Subcutaneous adipose tissue (tissue), 4 donors: ENCODE data around the gene TLE1. TPM values are rescaled to one million over a fixed set of nuclear protein-coding genes. Genes with fewer than 3 reads are reported as not detected.

Experiments
- total RNA-seq, 4 donors: library from RNA; depleted of rRNA; stranded (reverse); fragments of >200 nt; gene quantifications; one replicate each; pipeline ENCODE4 v1.1.0, GENCODE V29; 2016
- TF ChIP-seq, protein P1 (sequence below): fragments of 450-650 bp; IDR thresholded peaks from one replicate; pipeline ENCODE4 v1.5.1; 2016; ENCODE audit warnings: low read depth, mild to moderate bottlenecking, control low read depth, antibody characterized with exemption, moderate library complexity

TLE1 gene
- total RNA-seq, 4 donors from 2014 or later, result 37.7 to 109 (median 53.6) TPM

DNA sequence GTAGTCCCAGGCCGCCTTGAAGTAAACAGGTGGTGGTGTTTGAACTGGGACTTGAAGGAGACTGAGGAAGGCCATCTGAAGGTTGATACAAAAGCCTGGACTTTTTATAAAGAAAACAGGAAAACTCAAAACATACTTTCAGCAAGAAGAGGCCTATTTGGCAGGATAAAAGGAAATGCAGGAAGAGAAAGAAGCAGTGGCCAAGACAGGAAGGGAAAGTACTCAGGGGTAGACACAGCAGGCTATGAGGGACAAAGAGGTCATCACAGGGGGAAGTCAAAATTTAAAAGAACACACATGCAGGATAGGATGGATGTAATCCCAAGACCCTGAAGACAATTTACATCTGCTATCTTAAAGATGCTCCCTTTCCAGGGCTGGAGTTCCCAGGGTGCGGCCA is 13.0 kb downstream of the TLE1 start:
- TF ChIP-seq, protein P1, sequence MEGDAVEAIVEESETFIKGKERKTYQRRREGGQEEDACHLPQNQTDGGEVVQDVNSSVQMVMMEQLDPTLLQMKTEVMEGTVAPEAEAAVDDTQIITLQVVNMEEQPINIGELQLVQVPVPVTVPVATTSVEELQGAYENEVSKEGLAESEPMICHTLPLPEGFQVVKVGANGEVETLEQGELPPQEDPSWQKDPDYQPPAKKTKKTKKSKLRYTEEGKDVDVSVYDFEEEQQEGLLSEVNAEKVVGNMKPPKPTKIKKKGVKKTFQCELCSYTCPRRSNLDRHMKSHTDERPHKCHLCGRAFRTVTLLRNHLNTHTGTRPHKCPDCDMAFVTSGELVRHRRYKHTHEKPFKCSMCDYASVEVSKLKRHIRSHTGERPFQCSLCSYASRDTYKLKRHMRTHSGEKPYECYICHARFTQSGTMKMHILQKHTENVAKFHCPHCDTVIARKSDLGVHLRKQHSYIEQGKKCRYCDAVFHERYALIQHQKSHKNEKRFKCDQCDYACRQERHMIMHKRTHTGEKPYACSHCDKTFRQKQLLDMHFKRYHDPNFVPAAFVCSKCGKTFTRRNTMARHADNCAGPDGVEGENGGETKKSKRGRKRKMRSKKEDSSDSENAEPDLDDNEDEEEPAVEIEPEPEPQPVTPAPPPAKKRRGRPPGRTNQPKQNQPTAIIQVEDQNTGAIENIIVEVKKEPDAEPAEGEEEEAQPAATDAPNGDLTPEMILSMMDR, result no peak

DNA sequence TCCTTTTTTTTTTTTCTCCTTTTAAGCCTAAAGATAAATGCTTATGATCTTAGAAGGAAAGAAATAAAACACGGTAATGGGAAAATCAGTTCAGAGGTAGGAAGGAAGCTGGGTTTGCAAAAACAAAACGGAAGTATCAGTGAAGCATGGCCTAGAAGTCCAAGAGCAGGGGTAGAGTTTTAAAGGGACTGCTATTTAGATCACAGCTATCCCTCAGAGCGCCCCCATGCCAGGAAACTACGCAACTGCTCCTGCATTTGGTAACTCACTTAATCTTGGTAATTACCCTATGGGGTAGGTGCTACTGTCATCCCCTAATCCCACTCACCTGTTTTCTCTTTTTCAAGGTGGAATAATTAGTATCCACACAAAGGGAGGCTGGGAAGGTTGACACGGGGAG is 16.0 kb downstream of the TLE1 start:
- TF ChIP-seq, protein P1, result no peak

DNA sequence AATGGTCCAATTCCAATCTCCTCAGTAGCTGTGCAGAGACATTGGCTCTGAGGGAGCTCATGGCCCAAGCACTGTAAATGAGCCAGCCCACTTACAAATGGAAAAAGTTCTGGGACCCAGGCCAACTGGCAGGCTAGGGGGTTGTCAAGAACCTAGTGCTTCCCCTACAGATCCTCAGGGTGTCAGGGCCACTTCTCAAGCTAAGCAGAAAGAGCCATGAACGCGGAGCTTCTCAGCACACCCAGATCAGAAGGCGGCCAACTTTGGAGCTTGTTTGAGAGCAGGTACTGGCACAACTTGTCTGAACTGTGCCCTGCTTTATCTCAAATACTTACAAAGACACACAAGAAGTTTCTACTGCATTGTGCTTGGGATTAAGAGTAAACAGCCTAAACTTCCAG is 17.5 kb downstream of the TLE1 start:
- TF ChIP-seq, protein P1, result no peak

DNA sequence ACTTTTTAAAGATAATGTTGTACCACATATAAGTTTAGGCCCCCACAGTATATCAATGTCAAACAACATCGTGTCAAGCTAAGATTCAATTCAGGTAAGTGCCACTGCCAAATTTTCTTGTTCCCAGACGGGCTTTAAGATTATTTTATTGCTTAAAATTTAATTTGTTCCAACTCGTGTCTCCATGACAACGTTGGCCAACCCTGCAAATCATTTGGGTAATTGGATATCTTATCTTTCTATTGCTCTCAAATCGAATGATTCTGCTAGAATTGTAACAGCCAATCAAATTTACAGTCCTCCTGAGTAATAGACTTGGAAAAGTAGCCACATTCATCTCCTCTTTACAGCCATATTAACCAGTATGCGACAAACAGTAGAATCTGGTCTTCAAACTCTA is 19.5 kb downstream of the TLE1 start:
- TF ChIP-seq, protein P1, result no peak

DNA sequence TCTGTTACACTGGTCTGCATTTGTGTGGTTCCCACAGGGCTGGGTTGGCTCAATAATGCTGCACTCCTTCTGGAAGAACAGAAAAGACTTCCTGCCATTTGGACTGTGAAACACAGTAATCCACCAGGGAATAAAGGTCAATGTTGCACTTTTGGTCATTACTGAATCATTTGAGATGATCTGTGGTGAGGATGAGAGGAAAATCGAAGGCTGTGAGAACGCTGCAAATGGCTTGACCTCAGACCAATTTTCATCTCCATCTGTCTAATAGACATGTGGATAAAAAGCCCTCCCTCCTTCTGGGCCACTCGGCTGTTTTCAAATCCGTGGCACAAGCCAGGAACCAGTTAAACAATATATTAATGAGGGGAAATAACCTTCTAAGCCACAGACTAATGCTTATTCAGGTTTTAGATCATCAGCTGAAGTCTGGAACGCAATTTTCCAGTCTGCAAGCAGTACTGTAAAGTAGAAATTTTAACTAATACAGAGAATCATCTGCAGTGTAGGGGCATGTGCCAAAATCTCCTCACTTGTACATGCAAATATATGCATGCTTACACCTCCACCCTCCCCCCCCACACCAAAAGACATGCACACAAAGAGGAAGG is 20.2 kb downstream of the TLE1 start:
- TF ChIP-seq, protein P1, result no peak

DNA sequence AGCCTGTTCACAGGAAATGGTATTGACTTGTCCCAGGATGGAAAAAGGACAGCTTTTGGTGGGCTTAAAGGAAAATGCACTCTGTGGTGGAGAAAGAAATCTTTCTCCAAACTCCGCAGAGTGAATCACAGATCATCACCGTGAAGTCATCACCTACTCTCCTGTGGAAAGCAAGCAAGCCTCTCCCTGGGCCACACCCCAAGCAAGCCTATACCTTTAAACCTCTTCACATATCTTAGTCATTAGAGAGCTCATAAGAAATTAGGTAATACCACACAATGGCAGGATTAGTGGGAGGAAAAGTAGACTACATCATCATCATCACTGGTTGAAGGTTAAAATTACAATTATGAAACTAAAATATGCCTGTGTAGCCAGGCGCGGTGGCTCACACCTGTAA is 23.2 kb downstream of the TLE1 start:
- TF ChIP-seq, protein P1, result no peak

DNA sequence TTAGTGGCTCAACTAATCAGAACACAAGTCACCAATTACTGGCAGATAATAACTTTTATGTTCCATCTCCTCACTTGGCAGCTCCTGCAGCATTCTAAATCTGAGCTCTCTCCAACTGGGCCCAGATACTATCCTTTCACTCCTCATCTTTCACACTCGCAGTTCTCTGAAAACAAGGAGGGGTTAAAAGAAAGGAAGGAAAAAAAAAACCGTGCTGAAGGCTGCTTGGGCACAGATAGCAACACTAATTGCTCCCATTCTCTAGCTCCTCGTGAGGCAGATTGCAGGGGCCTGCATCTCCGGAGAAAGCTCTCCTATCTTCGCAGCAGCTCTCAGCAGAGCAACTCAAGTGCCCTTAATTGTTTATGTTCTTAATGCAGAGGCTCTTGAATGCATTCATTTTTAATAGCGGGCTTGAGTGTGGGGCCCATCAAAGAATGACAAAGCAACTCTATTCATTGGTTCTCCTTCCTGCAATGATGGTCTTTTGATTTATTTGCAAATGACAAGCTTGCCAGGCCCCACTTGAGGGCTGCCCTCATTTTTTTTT is 23.9 kb downstream of the TLE1 start:
- TF ChIP-seq, protein P1, result no peak
